Activated T-cell treated with anti-CD3 and anti-CD28 coated beads, Interleukin-2, amount 50 U/mL, for 4 hours (primary cell): ENCODE data around the gene PHC2. TPM values are rescaled to one million over a fixed set of nuclear protein-coding genes. Genes with fewer than 3 reads are reported as not detected.
A peak's percentile ranks its signal among the peaks of the same experiment; 100 is the strongest.
"Not testable (repeated sequence)": the region's sequence is repeated elsewhere in the genome, so short reads cannot be mapped to it uniquely, and the experiment has no call there.

Source experiments
- ATAC-seq, 2 donors: fragments of 200-7000 bp; cut with Tn5 transposase; one replicate each; pipeline ENCODE4 v1.10.0; 2021
- DNase-seq: peaks from one replicate; pipeline ENCODE4 v3.0.0-alpha.2; 2020
- H3K27me3 Mint-ChIP-seq: one replicate; pipeline ENCODE4 v1.8.0; 2021; ENCODE audit warnings: low read depth, mixed read lengths
- H3K36me3 Mint-ChIP-seq: one replicate; pipeline ENCODE4 v1.8.0; 2022; ENCODE audit warnings: mixed read lengths; ENCODE audit not compliant: insufficient read depth
- H3K4me1 Mint-ChIP-seq: one replicate; pipeline ENCODE4 v1.8.0; 2021; ENCODE audit warnings: low read depth, mixed read lengths
- H3K4me3 Mint-ChIP-seq: one replicate; pipeline ENCODE4 v1.8.0; 2021; ENCODE audit warnings: mild to moderate bottlenecking, moderate library complexity, mixed read lengths
- H3K9me3 Mint-ChIP-seq: one replicate; pipeline ENCODE4 v1.8.0; 2021; ENCODE audit warnings: mixed read lengths
- total RNA-seq, 3 donors: library from RNA; stranded (reverse); gene quantifications; one replicate each; pipeline ENCODE4 v1.2.1, GENCODE V29; 2021

Gene PHC2
- total RNA-seq, 3 donors from 2014 or later = 22.8 to 31.7 (median 30.5) TPM

DNA sequence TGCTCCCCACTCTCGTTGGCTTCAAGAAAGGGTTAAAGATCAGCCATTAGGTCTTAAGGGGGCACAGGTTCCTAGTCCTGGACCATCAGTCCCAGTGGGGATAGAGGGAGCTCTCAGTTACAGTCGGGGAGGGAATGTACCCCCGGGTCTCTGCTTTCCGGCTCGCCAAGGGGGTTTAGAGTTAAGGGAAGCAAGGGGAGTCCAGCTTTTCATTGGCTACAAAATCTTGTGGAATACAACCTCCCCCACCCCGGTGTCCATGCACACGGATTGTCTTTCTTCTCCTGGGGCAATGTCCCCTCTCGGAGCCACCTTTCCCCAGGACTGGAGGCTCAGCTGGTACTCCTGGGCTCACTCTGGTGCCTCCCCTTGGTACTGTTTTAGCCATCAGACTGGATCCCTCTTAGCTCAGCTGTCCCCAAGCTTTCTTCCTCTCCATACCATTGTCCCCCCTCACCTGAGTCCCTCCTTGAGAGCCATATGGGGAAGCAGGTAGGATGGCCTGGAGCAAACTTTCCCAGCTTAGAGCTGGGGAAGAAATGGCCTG, 110.2 kb downstream of the PHC2 start, which contains the start of gene A3GALT2:
Gene A3GALT2, minus strand, starts transcription at position 480 of the 547 bp plus-strand sequence. Its CDS starts 0 bp downstream, at position 480.
- Mint-ChIP-seq H3K36me3 (peaks cover 11% of the 10 kb centered on the region), H3K27me3 (no peaks in the 10 kb centered on the region), H3K4me1 (peaks cover 3% of the 10 kb centered on the region), H3K9me3 (no peaks in the 10 kb centered on the region), H3K4me3 (no peak within 1 kb of the TSS)
- no peak for DNase-seq
- ATAC-seq = no peak

DNA sequence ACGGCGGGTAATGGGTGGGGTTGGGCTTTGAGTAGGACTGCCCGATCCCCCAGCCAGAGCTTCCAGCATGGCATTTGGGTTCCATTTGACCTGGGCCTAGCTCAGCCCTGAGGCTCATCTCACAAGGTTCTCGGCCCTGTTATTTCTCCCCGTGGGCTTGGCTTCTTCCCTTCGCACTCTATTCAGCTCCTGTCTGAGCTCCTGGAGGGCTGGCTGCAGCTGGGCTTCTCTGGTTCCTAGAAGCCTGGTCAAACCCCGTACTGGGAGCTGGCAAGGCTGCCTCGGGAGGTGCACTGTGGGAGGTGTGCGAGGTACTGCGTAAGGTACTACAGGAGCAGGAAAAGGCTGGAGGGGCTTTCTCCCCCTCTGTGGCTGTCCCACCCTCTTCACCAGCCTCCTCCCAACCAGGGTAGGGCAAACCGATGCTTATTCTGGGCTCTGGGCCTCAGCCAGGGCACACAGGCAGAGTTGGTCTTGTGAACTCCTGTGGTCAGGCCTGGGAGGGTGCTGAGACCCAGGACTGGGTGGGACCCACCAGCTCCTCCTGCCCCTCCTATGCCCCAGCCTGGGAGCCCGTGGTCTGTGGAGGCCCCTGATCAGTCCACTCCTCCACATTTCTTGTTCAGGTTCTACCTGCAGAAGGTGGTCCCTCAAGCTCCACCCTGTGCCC, 110.8 kb downstream of the PHC2 start:
- Mint-ChIP-seq H3K27me3 (no peaks in the 10 kb centered on the region), H3K9me3 (no peaks in the 10 kb centered on the region), H3K36me3 (peaks cover 6% of the 10 kb centered on the region), H3K4me1 (peaks cover 6% of the 10 kb centered on the region), H3K4me3 (no peak overlapping the region)
- DNase-seq (no peak), ATAC-seq (no peak)

DNA sequence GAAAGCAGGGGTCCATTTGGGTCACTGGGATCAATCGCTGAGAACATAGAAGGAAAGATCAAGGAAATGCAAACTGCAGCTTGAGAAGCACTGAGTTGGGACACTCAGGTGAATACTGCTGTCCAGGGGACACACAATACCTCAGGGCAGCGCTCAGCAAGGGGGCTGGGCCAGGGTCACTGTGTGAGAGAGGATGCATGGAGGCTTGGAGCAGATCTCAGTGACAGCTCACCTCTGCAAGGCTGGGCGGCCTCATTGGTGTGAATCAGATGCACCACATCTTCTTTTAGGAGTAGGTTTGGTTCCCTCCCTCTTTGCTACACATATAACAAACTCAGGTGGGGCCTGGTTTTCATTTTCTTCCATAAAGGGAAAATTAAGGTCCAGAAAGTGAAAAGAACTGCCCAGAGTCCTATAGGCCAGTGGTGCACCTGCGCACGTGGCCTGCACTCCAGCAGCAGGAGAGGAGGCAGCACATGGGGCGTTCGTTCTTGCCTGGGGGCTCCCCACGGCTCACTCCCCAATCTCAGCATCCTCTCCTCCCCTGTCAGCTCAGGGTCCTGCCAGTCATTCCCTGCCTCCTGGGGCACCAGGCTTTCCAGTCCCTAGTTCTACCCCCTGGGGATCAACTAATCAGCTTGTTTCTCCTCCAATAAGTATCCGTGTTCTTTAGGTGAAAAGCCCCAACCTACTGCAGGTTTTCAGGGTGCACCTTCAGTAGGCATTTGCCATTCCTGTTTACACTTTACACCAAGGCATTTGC, 111.5 kb downstream of the PHC2 start:
- H3K9me3 Mint-ChIP-seq = no peaks in the 10 kb centered on the region
- DNase-seq (no peak), ATAC-seq (no peak)
- H3K36me3 Mint-ChIP-seq = peaks cover 2% of the 10 kb centered on the region
- no peak overlapping the region for H3K4me3 Mint-ChIP-seq
- peaks cover 6% of the 10 kb centered on the region for H3K4me1 Mint-ChIP-seq
- peaks cover 2% of the 10 kb centered on the region for H3K27me3 Mint-ChIP-seq

- no peak overlapping the region for H3K4me3 Mint-ChIP-seq
These were observed 112.9 kb downstream of the PHC2 start for GRCh38 chr1:33317946-33318345.

GRCh38 chr1:33317354-33317753, 113.5 kb downstream of the PHC2 start:
- H3K4me3 Mint-ChIP-seq = no peak overlapping the region
- H3K27me3 Mint-ChIP-seq = peaks cover 2% of the 10 kb centered on the region
- DNase-seq (no peak), ATAC-seq (no peak)
- H3K4me1 Mint-ChIP-seq = peaks cover 6% of the 10 kb centered on the region
- no peaks in the 10 kb centered on the region for H3K9me3 Mint-ChIP-seq
- no peaks in the 10 kb centered on the region for H3K36me3 Mint-ChIP-seq

More at GRCh38 chr1:33317946-33318345, 112.9 kb downstream of the PHC2 start:
- H3K27me3 Mint-ChIP-seq = peaks cover 2% of the 10 kb centered on the region
- H3K36me3 Mint-ChIP-seq = no peaks in the 10 kb centered on the region
- no peaks in the 10 kb centered on the region for H3K9me3 Mint-ChIP-seq
- DNase-seq (no peak), ATAC-seq (no peak)
- peaks cover 6% of the 10 kb centered on the region for H3K4me1 Mint-ChIP-seq

- H3K27me3 Mint-ChIP-seq = peaks cover 2% of the 10 kb centered on the region
- peaks cover 6% of the 10 kb centered on the region for H3K4me1 Mint-ChIP-seq
- no peak for DNase-seq
- no peaks in the 10 kb centered on the region for H3K9me3 Mint-ChIP-seq
- ATAC-seq = no peak
- H3K4me3 Mint-ChIP-seq = no peak overlapping the region
- no peaks in the 10 kb centered on the region for H3K36me3 Mint-ChIP-seq
These were observed 114.3 kb downstream of the PHC2 start for GRCh38 chr1:33316601-33317000.

GRCh38 chr1:33314416-33314815, 116.5 kb downstream of the PHC2 start:
- Mint-ChIP-seq H3K36me3 (no peaks in the 10 kb centered on the region), H3K4me1 (peaks cover 6% of the 10 kb centered on the region), H3K4me3 (no peak overlapping the region), H3K27me3 (peaks cover 5% of the 10 kb centered on the region), H3K9me3 (no peaks in the 10 kb centered on the region)
- ATAC-seq (no peak), DNase-seq (no peak)

DNA sequence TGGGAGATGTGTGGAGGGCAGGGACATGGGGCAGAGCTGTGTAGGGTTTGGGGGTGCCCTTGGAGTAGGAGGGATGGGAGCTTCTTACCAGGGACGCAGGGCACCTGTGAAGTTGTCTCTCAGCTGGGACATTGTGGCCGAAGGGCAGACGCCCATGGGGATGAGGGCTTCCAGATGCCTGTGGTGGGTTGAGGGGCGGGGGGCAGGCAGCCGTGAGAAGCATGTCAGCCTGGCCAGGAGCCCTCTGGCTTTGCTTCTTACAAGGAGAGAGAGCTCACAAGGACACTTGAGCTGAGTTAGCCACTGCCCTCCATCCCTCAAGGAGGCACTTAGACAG, 118.5 kb downstream of the PHC2 start:
- no peak for ATAC-seq
- Mint-ChIP-seq H3K4me1 (peaks cover 6% of the 10 kb centered on the region), H3K9me3 (no peaks in the 10 kb centered on the region), H3K36me3 (no peaks in the 10 kb centered on the region), H3K4me3 (no peak overlapping the region), H3K27me3 (peaks cover 10% of the 10 kb centered on the region)
- DNase-seq = no peak

DNA sequence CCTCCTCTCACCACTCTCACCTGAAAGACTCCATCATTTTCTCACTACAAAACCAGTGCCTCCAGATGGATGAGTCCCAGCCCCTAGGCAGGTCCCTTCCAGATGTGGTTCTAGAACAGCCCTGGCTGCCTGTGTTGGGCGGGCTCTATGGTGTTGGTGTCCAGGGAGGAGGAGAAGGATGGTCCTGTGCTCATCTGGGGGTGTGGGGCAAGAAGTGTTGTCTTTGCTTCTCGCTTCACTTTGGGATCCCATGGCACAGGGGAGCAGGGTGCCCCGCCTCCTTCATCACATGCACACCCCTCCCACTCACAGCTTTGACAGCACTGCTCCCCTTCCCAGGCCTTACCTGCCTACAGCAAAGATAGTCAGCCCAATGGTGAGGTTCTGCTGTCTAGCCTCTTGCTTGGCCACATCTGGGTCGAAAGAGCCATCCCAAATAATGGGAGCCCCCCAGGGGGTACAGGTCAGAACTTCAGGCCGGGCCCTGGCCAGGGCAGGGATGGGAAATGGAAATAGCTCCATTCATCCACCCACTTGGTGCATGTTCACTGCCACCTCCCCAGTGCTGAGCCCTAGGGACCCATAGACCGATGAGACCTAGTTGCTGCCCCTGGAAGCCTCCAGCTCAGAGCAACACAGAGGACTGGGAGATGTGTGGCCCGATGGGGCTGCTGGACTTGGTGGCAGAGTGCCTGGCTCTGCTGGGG, 119.0 kb downstream of the PHC2 start:
- no peak for ATAC-seq

DNA sequence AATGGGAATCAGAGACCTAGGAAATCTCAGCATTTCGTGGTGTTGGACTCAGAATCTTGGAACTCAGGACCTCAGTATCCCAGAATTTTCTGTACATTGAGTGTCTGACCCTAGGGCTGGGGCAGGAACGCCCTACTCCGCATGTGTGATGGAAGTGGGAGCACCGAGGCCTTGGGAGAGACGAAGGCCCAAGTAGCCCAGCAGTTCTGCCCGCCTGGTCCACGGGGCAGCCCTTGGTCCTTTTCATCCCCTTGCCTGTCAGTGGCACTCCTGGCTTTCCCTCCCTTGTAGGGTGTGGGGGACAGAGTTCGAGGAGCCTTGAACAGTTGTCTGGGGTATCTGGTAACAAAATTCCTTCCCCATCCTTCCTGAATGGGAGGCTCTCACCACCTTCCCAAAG, 120.2 kb downstream of the PHC2 start:
- Mint-ChIP-seq H3K27me3 (peaks cover 12% of the 10 kb centered on the region), H3K36me3 (no peaks in the 10 kb centered on the region), H3K9me3 (no peaks in the 10 kb centered on the region), H3K4me3 (no peak overlapping the region), H3K4me1 (peaks cover 6% of the 10 kb centered on the region)
- DNase-seq (no peak), ATAC-seq (no peak)

More for the DNA sequence above, 119.0 kb downstream of the PHC2 start:
- H3K9me3 Mint-ChIP-seq = no peaks in the 10 kb centered on the region
- H3K4me1 Mint-ChIP-seq = peaks cover 6% of the 10 kb centered on the region
- no peak for DNase-seq
- H3K4me3 Mint-ChIP-seq = no peak overlapping the region
- no peaks in the 10 kb centered on the region for H3K36me3 Mint-ChIP-seq
- H3K27me3 Mint-ChIP-seq = peaks cover 10% of the 10 kb centered on the region

DNA sequence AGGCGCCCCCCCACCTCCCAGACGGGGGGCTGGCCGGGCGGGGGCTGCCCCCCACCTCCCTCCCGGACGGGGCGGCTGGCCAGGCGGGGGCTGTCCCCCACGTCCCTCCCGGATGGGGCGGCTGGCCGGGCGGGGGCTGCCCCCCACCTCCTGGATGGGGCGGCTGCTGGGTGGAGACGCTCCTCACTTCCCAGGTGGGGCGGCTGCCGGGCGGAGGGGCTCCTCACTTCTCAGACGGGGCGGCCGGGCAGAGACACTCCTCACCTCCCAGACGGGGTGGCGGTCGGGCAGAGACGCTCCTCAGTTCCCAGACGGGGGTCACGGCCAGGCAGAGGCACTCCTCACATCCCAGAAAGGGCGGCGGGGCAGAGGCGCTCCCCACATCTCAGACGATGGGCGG, 121.5 kb downstream of the PHC2 start:
- H3K36me3 Mint-ChIP-seq, H3K9me3 Mint-ChIP-seq, H3K4me1 Mint-ChIP-seq, ATAC-seq, DNase-seq, H3K4me3 Mint-ChIP-seq: not testable (repeated sequence)
- H3K27me3 Mint-ChIP-seq = peaks cover 13% of the 10 kb centered on the region

DNA sequence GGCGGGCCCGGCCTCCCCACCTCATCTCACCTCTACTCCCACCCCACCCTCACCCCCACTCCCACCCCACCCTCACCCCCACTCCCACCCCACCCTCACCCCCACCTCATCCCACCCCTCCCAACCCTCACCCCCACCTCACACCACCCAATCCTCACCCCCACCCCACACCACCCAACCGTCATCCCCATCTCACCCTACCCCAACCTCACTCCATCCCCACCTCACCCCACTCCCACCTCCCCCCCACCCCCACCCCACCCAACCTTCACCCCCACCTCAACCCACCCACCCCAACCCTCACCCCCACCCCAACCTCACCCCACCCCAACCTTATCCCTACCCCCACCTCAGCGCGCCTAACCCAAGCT, 123.4 kb downstream of the PHC2 start:
- no peak for ATAC-seq
- peaks cover 12% of the 10 kb centered on the region for H3K4me1 Mint-ChIP-seq
- H3K36me3 Mint-ChIP-seq = no peaks in the 10 kb centered on the region
- H3K4me3 Mint-ChIP-seq = no peak overlapping the region
- H3K9me3 Mint-ChIP-seq = no peaks in the 10 kb centered on the region
- no peak for DNase-seq
- H3K27me3 Mint-ChIP-seq = peaks cover 13% of the 10 kb centered on the region

DNA sequence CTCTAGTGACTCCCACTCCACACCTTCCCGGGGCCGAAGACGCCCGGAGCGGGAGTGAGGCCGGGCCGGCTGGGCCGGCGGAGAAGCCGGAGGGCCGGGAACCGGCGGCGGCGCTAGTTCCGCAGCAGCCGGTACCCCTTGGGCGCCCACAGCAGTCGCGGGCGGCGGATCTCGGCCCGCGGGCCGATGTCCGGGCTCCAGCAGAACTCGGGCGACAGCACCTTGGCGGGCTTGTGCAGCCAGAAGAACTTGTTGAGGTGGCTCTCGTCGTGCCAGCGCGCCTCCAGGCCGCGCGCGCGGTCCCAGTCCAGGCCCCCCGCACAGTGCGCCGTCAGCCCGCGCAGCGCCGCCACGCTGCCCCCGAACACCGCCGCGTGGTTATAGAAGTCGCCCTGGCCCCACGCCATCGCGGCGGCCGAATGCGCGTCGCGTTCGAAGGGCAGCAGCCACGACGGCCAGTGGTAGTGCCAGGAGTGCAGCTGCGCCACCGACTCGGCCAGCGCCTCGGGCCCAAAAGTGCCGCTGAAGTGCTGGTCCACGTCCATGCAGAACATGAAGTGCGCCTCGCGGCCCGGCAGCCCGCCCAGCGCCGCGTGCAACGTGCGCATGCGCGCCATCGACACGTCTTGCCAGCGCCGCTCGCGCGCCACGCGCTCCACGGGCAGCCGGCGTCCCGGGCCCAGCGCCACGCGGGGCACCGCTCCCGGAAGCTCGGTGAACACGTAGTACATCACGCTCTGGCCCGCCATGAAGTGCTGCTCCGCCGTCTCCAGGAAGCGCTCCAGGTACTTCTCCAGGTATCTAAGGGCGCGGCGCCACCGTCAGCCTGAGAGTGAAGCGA, 124.0 kb downstream of the PHC2 start:
- H3K9me3 Mint-ChIP-seq = no peaks in the 10 kb centered on the region
- ATAC-seq (peak; percentile 35 to 37), DNase-seq (no peak)
- H3K27me3 Mint-ChIP-seq = peaks cover 13% of the 10 kb centered on the region
- H3K36me3 Mint-ChIP-seq = no peaks in the 10 kb centered on the region
- H3K4me3 Mint-ChIP-seq = no peak overlapping the region
- H3K4me1 Mint-ChIP-seq = peaks cover 18% of the 10 kb centered on the region
